Upper lobe of left lung (tissue), 6 donors: ENCODE results near the gene LONP2. TPM values are rescaled to one million over a fixed set of nuclear protein-coding genes. Genes with fewer than 3 reads are reported as not detected.
A peak's percentile ranks its signal among the peaks of the same experiment; 100 is the strongest.
"Not testable (repeated sequence)": the region's sequence is repeated elsewhere in the genome, so short reads cannot be mapped to it uniquely, and the experiment has no call there.

ENCODE experiments used
- ATAC-seq, 2 donors: fragments of 200-7000 bp; cut with Tn5 transposase; one replicate each; pipeline ENCODE4 v1.9.1; 2022; ENCODE audit warnings: mild to moderate bottlenecking in 2 of 2, moderate library complexity in 2 of 2; ENCODE audit not compliant: low FRiP score in 2 of 2
- DNase-seq, 2 donors: peaks; one replicate each; pipeline ENCODE4 v3.0.0-alpha.2; 2019 to 2020
- H3K27ac ChIP-seq, 4 donors: fragments of 200-600 bp; sonication (generic); one replicate each; pipeline ENCODE4 v1.5.1; 2016 to 2019
- H3K27me3 ChIP-seq, 4 donors: fragments of 200-600 bp; sonication (generic); one replicate each; pipeline ENCODE4 v1.5.1; 2017 to 2019
- H3K36me3 ChIP-seq, 4 donors: fragments of 200-600 bp; sonication (generic); one replicate each; pipeline ENCODE4 v1.5.1; 2016 to 2019
- H3K4me1 ChIP-seq, 4 donors: fragments of 200-600 bp; sonication (generic); one replicate each; pipeline ENCODE4 v1.5.1; 2018 to 2019
- H3K4me3 ChIP-seq, 4 donors: fragments of 200-600 bp; sonication (generic); one replicate each; pipeline ENCODE4 v1.5.1; 2017 to 2019; ENCODE audit warnings: mild to moderate bottlenecking in 2 of 4, moderate library complexity in 1 of 4
- H3K9me3 ChIP-seq, 4 donors: fragments of 200-600 bp; sonication (generic); one replicate each; pipeline ENCODE4 v1.5.1; 2018 to 2019
- CTCF ChIP-seq, 6 experiments: fragments of 450-650 bp in 4 of 6; fragments of 200-600 bp in 2 of 6; sonication (generic) in 2 of 6; IDR thresholded peaks; one replicate each; pipeline ENCODE4 v1.5.1; 2016 to 2019; ENCODE audit warnings: antibody characterized with exemption in 6 of 6
- EP300 ChIP-seq, 4 donors: sonication (generic); formaldehyde crosslinking; IDR thresholded peaks; one replicate each; pipeline ENCODE4 v1.5.1; 2017; ENCODE audit warnings: antibody characterized with exemption in 4 of 4, control low read depth in 2 of 4
- POLR2A ChIP-seq, 4 donors: fragments of 450-650 bp; IDR thresholded peaks; one replicate each; pipeline ENCODE4 v1.5.1; 2016 to 2017; ENCODE audit warnings: antibody characterized with exemption in 4 of 4, mild to moderate bottlenecking in 2 of 4
- POLR2AphosphoS5 ChIP-seq, 2 donors: sonication (generic); formaldehyde crosslinking; IDR thresholded peaks; one replicate each; pipeline ENCODE4 v1.5.1; 2017; ENCODE audit warnings: antibody characterized with exemption in 2 of 2
- WGBS, 2 donors: methylation state at CpG; one replicate each; pipeline ENCODE4 v1.1.5; 2017 to 2018; 5-methylcytosine and 5-hydroxymethylcytosine counted together
- total RNA-seq, 6 donors: library from RNA; depleted of rRNA in 4 of 6; stranded (reverse); fragments of >200 nt in 4 of 6; gene quantifications; one replicate each; pipeline versions ENCODE4 v1.1.0 to v1.2.1, GENCODE V29; 2016 to 2021
- donor health status: DM: no; HTN: no; CAD: no; lungs with moderate emphysema.
- donor health status: DM: no; HTN: yes; CAD: no; lungs with severe emphysema.

The LONP2 gene
- total RNA-seq, 6 donors from 2014 or later, result 47.9 to 104 (median 57.8) TPM

GRCh38 chr16:48371393-48371780 is 127.3 kb downstream of the LONP2 start:
- H3K27ac ChIP-seq, result no peak overlapping the region
- H3K4me3 ChIP-seq, result no peak overlapping the region
- ATAC-seq (no peak), DNase-seq (no peak)
- no peaks in the 10 kb centered on the region for H3K27me3 ChIP-seq
- peaks cover 46 to 68% (median 53%) of the 10 kb centered on the region in 4 donors for H3K4me1 ChIP-seq
- TF ChIP-seq EP300 (IDR thresholded peaks at IDR 0.05), result no peak
- no peak for TF ChIP-seq POLR2AphosphoS5 (IDR thresholded peaks at IDR 0.05)
- no peak for TF ChIP-seq POLR2A (IDR thresholded peaks at IDR 0.05)
- no peak for TF ChIP-seq CTCF (IDR thresholded peaks at IDR 0.05)
- no peaks in the 10 kb centered on the region for H3K9me3 ChIP-seq
- no peaks in the 10 kb centered on the region for H3K36me3 ChIP-seq

- ATAC-seq (no peak), DNase-seq (no peak)
- whole genome bisulfite sequencing, 2 donors, result 89 to 94% methylated on average over 4 of the region's 4 CpGs
- Histone ChIP-seq H3K27ac (no peak overlapping the region), H3K4me1 (peaks cover 37 to 63% (median 50%) of the 10 kb centered on the region in 4 donors), H3K4me3 (no peak overlapping the region), H3K27me3 (no peaks in the 10 kb centered on the region), H3K36me3 (no peaks in the 10 kb centered on the region), H3K9me3 (no peaks in the 10 kb centered on the region)
- TF ChIP-seq POLR2AphosphoS5 (IDR thresholded peaks at IDR 0.05), result no peak
Measured at GRCh38 chr16:48372744-48373143, 128.6 kb downstream of the LONP2 start.

- DNase-seq (no peak), ATAC-seq (peak in 1 of 2 donors; percentile 54)
- Histone ChIP-seq H3K27me3 (no peaks in the 10 kb centered on the region), H3K4me3 (no peak overlapping the region), H3K4me1 (peaks cover 44 to 65% (median 55%) of the 10 kb centered on the region in 4 donors), H3K36me3 (no peaks in the 10 kb centered on the region), H3K27ac (peak overlapping the region in 1 of 4 donors; percentile 19), H3K9me3 (no peaks in the 10 kb centered on the region)
- 78 to 83% methylated on average over 4 of the region's 4 CpGs for WGBS, 2 donors
- no peak for TF ChIP-seq EP300 (IDR thresholded peaks at IDR 0.05)
- TF ChIP-seq POLR2A (IDR thresholded peaks at IDR 0.05), result no peak
- TF ChIP-seq POLR2AphosphoS5 (IDR thresholded peaks at IDR 0.05), result no peak
- TF ChIP-seq CTCF (IDR thresholded peaks at IDR 0.05), result no peak
Measured at GRCh38 chr16:48373258-48374029, 129.3 kb downstream of the LONP2 start.

- Histone ChIP-seq H3K9me3 (no peaks in the 10 kb centered on the region), H3K27me3 (no peaks in the 10 kb centered on the region), H3K27ac (peak overlapping the region in 1 of 4 donors; percentile 19), H3K36me3 (no peaks in the 10 kb centered on the region), H3K4me1 (peaks cover 51 to 67% (median 62%) of the 10 kb centered on the region in 4 donors), H3K4me3 (no peak overlapping the region)
- WGBS, 2 donors, result 51 to 62% methylated on average over 2 of the region's 2 CpGs
- ATAC-seq (no peak), DNase-seq (no peak)
- TF ChIP-seq POLR2AphosphoS5 (IDR thresholded peaks at IDR 0.05), result no peak
- no peak for TF ChIP-seq POLR2A (IDR thresholded peaks at IDR 0.05)
- TF ChIP-seq CTCF (IDR thresholded peaks at IDR 0.05), result no peak
- no peak for TF ChIP-seq EP300 (IDR thresholded peaks at IDR 0.05)
Measured at GRCh38 chr16:48374255-48374654, 130.2 kb downstream of the LONP2 start.

- not testable (repeated sequence) for H3K4me3 ChIP-seq, H3K27me3 ChIP-seq, DNase-seq, H3K9me3 ChIP-seq, ATAC-seq, H3K27ac ChIP-seq, H3K36me3 ChIP-seq
- WGBS, 2 donors, result 90 to 96% methylated on average over 7 of the region's 7 CpGs
- H3K4me1 ChIP-seq, result peaks cover 72 to 89% (median 76%) of the 10 kb centered on the region in 4 donors
Measured at GRCh38 chr16:48377301-48377700, 133.2 kb downstream of the LONP2 start.

GRCh38 chr16:48378276-48378675 is 134.2 kb downstream of the LONP2 start:
- ATAC-seq, result no peak
- WGBS, 2 donors, result 61 to 62% methylated on average over 5 of the region's 5 CpGs
- Histone ChIP-seq H3K27ac (peak overlapping the region in 2 of 4 donors; percentile 63 to 64), H3K9me3 (no peaks in the 10 kb centered on the region), H3K4me1 (peaks cover 77 to 90% (median 81%) of the 10 kb centered on the region in 4 donors), H3K27me3 (no peaks in the 10 kb centered on the region), H3K4me3 (no peak overlapping the region), H3K36me3 (no peaks in the 10 kb centered on the region)
- no peak for DNase-seq
- TF ChIP-seq EP300 (IDR thresholded peaks at IDR 0.05) (no peak), POLR2AphosphoS5 (IDR thresholded peaks at IDR 0.05) (no peak), POLR2A (IDR thresholded peaks at IDR 0.05) (no peak), CTCF (IDR thresholded peaks at IDR 0.05) (no peak)
